Ectodermal cell (in vitro differentiated cells): ENCODE results near the gene INPP5A.

Experiments used
- H3K27ac ChIP-seq: 2 replicates; pipeline ENCODE4 v1.7.0; 2013; ENCODE audit warnings: mild to moderate bottlenecking, low read depth, low read length; ENCODE audit not compliant: insufficient read depth, poor library complexity, severe bottlenecking
- H3K27me3 ChIP-seq: 2 replicates; pipeline ENCODE4 v1.7.0; 2013; ENCODE audit warnings: mild to moderate bottlenecking, low read length; ENCODE audit not compliant: insufficient read depth, control insufficient read depth, poor library complexity, severe bottlenecking
- H3K36me3 ChIP-seq: one replicate; pipeline ENCODE4 v1.7.0; 2013; ENCODE audit warnings: low read length; ENCODE audit not compliant: control insufficient read depth, insufficient read depth
- H3K4me1 ChIP-seq: one replicate; pipeline ENCODE4 v1.7.0; 2013; ENCODE audit warnings: low read length; ENCODE audit not compliant: control insufficient read depth, insufficient read depth
- H3K4me3 ChIP-seq: 2 replicates; pipeline ENCODE4 v1.7.0; 2013; ENCODE audit warnings: low read depth, low read length, control low read depth; ENCODE audit not compliant: insufficient read depth
- H3K9me3 ChIP-seq: 2 replicates; pipeline ENCODE4 v1.7.0; 2013; ENCODE audit warnings: mild to moderate bottlenecking, low read length, moderate library complexity; ENCODE audit not compliant: control insufficient read depth
- WGBS, 2 experiments: methylation state at CpG; one replicate each; pipeline ENCODE4 v1.1.7; 2013; ENCODE audit warnings: missing lambda C conversion rate in 2 of 2; 5-methylcytosine and 5-hydroxymethylcytosine counted together

Gene INPP5A

DNA sequence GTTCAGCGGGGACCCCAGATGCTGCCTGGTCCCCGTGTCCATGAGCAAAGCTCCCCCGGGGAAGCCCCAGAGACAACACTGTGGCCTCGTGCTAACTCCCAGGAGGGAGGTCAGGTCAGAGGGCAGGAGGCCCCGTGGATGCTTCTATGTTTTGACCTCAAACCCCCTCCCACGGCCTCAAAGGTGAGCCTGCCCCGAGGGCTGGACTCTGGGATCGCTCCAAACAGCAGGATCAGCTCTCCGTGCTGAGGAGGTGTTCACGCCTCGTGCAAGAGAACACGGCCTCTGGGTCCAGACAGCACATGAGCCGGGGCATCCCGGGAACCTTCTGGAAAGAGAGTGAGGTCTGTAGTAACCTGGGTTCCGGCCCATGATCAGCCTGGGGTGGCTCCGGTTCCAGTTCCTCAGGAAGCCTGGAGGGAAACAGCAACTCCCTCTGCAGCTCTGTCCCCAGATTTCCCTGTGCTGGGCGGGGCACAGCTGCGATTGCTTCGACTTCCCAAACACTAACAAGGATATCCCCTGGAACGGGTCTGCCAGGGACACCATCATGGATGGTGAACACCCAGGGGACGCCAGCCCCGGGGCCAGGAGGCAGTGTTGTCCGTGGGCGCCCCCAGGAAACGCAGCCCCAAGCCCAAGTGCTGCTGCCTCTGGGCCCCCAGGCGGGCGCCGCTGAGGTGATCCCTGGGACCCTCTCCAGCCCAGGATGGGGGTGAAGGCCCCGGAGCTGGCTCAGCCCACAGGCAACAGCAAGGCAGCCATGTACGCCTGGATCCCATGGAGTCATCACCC lies 18.0 kb upstream of the INPP5A start:
- Histone ChIP-seq H3K36me3 (no peaks in the 10 kb centered on the region), H3K9me3 (no peaks in the 10 kb centered on the region), H3K27me3 (peaks cover 57% of the 10 kb centered on the region), H3K4me3 (no peak overlapping the region), H3K27ac (no peak overlapping the region), H3K4me1 (peaks cover 27% of the 10 kb centered on the region)
- 74 to 75% methylated on average over 30 of the region's 30 CpGs for WGBS, 2 experiments

- no peaks in the 10 kb centered on the region for H3K36me3 ChIP-seq
- no peak overlapping the region for H3K27ac ChIP-seq
- WGBS, 2 experiments = 91% methylated on average over 17 of the region's 17 CpGs
- H3K4me1 ChIP-seq = peaks cover 24% of the 10 kb centered on the region
- no peak overlapping the region for H3K4me3 ChIP-seq
- H3K27me3 ChIP-seq = peaks cover 57% of the 10 kb centered on the region
- H3K9me3 ChIP-seq = no peaks in the 10 kb centered on the region
Observed at GRCh38 chr10:132520177-132520811, 17.3 kb upstream of the INPP5A start.

- Histone ChIP-seq H3K4me3 (no peak overlapping the region), H3K27ac (no peak overlapping the region), H3K9me3 (no peaks in the 10 kb centered on the region), H3K36me3 (no peaks in the 10 kb centered on the region), H3K27me3 (peaks cover 53% of the 10 kb centered on the region), H3K4me1 (peaks cover 24% of the 10 kb centered on the region)
- 90% methylated on average over 14 of the region's 14 CpGs for WGBS, 2 experiments
Observed at GRCh38 chr10:132521041-132521465, 16.5 kb upstream of the INPP5A start.

DNA sequence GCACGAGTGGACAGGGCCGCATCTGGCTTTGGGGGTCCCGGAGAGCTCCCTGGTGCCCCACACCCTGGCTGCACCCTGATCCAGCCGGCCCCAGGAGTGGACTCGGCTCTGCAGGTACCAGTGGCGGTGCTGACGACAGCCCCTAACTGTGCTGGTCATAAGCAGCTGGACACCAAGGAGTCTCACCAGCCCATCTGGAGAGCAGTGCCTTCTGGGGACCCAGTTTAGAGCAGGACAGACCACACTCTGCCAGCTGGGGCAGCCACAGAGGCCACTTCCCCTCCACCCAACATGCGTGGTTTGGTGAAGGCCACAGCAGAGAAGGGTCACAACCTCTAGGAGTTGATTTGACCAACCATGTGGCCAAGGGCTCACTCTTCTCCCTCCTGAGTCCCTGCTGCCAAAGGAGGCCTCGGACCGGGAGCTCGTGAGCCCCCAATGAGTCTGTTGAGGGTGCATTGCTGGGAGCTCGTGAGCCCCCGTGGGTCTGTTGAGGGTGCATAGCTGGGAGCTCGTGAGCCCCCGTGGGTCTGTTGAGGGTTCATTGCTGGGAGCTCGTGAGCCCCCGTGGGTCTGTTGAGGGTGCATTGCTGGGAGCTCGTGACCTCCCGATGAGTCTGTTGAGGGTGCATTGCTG lies 16.0 kb upstream of the INPP5A start:
- H3K27ac ChIP-seq = no peak overlapping the region
- H3K9me3 ChIP-seq = no peaks in the 10 kb centered on the region
- 93% methylated on average over 19 of the region's 19 CpGs for WGBS, 2 experiments

DNA sequence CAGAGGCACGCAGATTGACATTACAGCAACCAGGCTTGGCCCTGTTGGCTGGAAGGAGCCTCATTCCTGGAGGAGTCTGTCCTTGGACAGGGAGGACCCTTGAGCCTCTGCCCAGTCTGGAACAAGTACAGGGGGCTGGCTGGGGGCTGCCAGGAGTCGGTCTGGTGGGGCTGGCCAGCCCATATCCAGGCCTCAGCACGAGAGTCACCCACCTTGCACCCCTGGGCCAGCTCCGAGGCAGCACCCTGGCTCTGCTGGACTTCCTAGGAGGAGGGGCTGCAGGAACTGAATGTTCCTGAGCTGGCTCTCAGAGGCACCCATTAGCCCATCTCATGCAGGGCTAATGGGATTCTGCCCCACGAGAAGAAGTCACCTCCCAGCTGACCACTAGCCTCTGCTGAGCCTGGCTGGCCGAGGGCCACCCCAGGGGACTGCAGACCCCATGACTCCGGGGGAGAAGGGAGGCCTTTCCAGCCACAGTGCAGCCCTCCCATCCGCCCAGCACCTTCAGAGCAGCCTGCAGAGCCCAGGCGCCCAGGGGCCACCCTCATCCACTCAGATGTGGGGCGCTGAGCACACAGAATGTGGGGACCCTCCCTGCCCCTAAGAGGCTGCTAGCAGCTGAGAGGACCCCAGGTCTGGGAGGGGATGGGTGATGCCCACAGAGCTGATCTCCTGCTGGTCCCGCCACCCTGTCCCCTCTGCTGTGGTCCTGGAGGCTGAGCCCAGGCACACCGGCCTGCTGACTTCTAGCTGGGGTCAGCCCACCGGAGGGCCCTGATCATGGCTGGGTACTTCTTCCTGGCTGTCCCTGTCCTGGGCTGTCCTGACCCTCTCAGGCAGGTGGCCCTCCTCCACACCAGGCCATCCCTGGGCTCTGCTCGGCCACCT lies 14.8 kb upstream of the INPP5A start:
- WGBS, 2 experiments = 90 to 93% methylated on average over 14 of the region's 14 CpGs
- no peak overlapping the region for H3K4me3 ChIP-seq
- peaks cover 36% of the 10 kb centered on the region for H3K27me3 ChIP-seq
- H3K36me3 ChIP-seq = no peaks in the 10 kb centered on the region
- no peaks in the 10 kb centered on the region for H3K9me3 ChIP-seq
- no peak overlapping the region for H3K27ac ChIP-seq
- H3K4me1 ChIP-seq = peaks cover 10% of the 10 kb centered on the region

More for the DNA sequence above, 16.0 kb upstream of the INPP5A start:
- no peak overlapping the region for H3K4me3 ChIP-seq
- no peaks in the 10 kb centered on the region for H3K36me3 ChIP-seq
- peaks cover 48% of the 10 kb centered on the region for H3K27me3 ChIP-seq
- H3K4me1 ChIP-seq = peaks cover 22% of the 10 kb centered on the region

- WGBS, 2 experiments = 90 to 91% methylated on average over 15 of the region's 15 CpGs
Observed at GRCh38 chr10:132523561-132524442, 13.8 kb upstream of the INPP5A start.

GRCh38 chr10:132524443-132525285 lies 12.9 kb upstream of the INPP5A start:
- Histone ChIP-seq H3K36me3 (no peaks in the 10 kb centered on the region), H3K4me3 (no peak overlapping the region), H3K9me3 (no peaks in the 10 kb centered on the region), H3K27me3 (peaks cover 17% of the 10 kb centered on the region), H3K27ac (no peak overlapping the region), H3K4me1 (no peaks in the 10 kb centered on the region)
- whole genome bisulfite sequencing, 2 experiments = 91% methylated on average over 23 of the region's 23 CpGs

More at GRCh38 chr10:132523561-132524442, 13.8 kb upstream of the INPP5A start:
- Histone ChIP-seq H3K27me3 (peaks cover 25% of the 10 kb centered on the region), H3K4me1 (no peaks in the 10 kb centered on the region), H3K9me3 (no peaks in the 10 kb centered on the region), H3K27ac (no peak overlapping the region), H3K4me3 (no peak overlapping the region), H3K36me3 (no peaks in the 10 kb centered on the region)

GRCh38 chr10:132526676-132527075 lies 10.9 kb upstream of the INPP5A start:
- no peaks in the 10 kb centered on the region for H3K9me3 ChIP-seq
- no peaks in the 10 kb centered on the region for H3K36me3 ChIP-seq
- H3K27me3 ChIP-seq = no peaks in the 10 kb centered on the region
- no peak overlapping the region for H3K4me3 ChIP-seq
- H3K4me1 ChIP-seq = no peaks in the 10 kb centered on the region
- H3K27ac ChIP-seq = no peak overlapping the region
- WGBS, 2 experiments = 88 to 90% methylated on average over 16 of the region's 16 CpGs
